Ovary (tissue), 9 donors: Measurements from ENCODE around the gene GPC4. TPM values are rescaled to one million over a fixed set of nuclear protein-coding genes. Genes with fewer than 3 reads are reported as not detected.

ENCODE experiments used
- DNase-seq, 5 donors: peaks; one replicate each; pipeline ENCODE4 v3.0.0-alpha.2; 2019 to 2020
- H3K27ac ChIP-seq, 2 donors: fragments of 200-600 bp; one replicate each; pipeline versions ENCODE4 v1.5.1 to v1.8.0; 2019 to 2022
- H3K27me3 ChIP-seq: fragments of 200-600 bp; one replicate; pipeline ENCODE4 v1.8.0; 2022
- H3K36me3 ChIP-seq: fragments of 200-600 bp; sonication (generic); one replicate; pipeline ENCODE4 v1.5.1; 2019
- H3K4me1 ChIP-seq: one replicate; pipeline ENCODE4 v1.8.1; 2013; ENCODE audit warnings: mild to moderate bottlenecking, moderate library complexity; ENCODE audit not compliant: insufficient read depth
- H3K4me3 ChIP-seq: fragments of 200-600 bp; sonication (generic); one replicate; pipeline ENCODE4 v1.5.1; 2017
- H3K9me3 ChIP-seq, 2 donors: fragments of 200-600 bp in 1 of 2; sonication (generic) in 1 of 2; one replicate each; pipeline versions ENCODE4 v1.5.1 to v1.8.1; 2013 to 2019; ENCODE audit warnings: mild to moderate bottlenecking in 1 of 2, moderate library complexity in 1 of 2
- CTCF ChIP-seq, 3 donors: fragments of 450-650 bp in 2 of 3; fragments of 200-600 bp in 1 of 3; IDR thresholded peaks; one replicate each; pipeline versions ENCODE4 v1.5.1 to v1.8.0; 2016 to 2022; ENCODE audit warnings: antibody characterized with exemption in 3 of 3, mild to moderate bottlenecking in 1 of 3
- EP300 ChIP-seq: sonication (generic); formaldehyde crosslinking; IDR thresholded peaks from one replicate; pipeline ENCODE4 v1.6.1; 2017; ENCODE audit warnings: antibody characterized with exemption
- POLR2A ChIP-seq: fragments of 450-650 bp; IDR thresholded peaks from one replicate; pipeline ENCODE4 v1.6.1; 2017; ENCODE audit warnings: antibody characterized with exemption, mild to moderate bottlenecking, moderate library complexity
- WGBS, 3 donors: extraction: QIAGEN DNeasy Blood & Tissue Kit in 1 of 3; methylation state at CpG; one replicate each; pipeline versions ENCODE4 v1.1.5 to v1.1.7; 2013 to 2017; 5-methylcytosine and 5-hydroxymethylcytosine counted together
- intact Hi-C, 4 donors: fragments of 100-400 bp; cut with DNase I; formaldehyde crosslinking; loops; one replicate each; pipeline versions ENCODE4 v1.11.0 to v1.15.1; 2022 to 2023
- polyA plus RNA-seq, 2 donors: library from polyadenylated mRNA; stranded (reverse); fragments of 200-250 nt in 1 of 2; fragments of 350-450 nt in 1 of 2; fragmentation: Illumina TruSeq in 1 of 2; extraction: RNeasy Lipid Tissue Mini Kit (QIAGEN cat#74804) in 1 of 2; gene quantifications; one replicate each; pipeline ENCODE4 v1.2.3, GENCODE V29; 2013 to 2014
- total RNA-seq, 7 donors: library from RNA; depleted of rRNA in 2 of 7; stranded (reverse); fragments of >200 nt in 2 of 7; fragmentation: NEBNext Ultra II Directional in 3 of 7; extraction: Animal tissue kit (Norgen Biotek cat#: 25700) in 3 of 7; gene quantifications; one replicate each; pipeline versions ENCODE4 v1.1.0 to v1.2.4, GENCODE V29; 2016 to 2023
- donor health status: DM: no; HTN: no; CAD: no; lungs with moderate emphysema.
- donor health status: DM: no; HTN: no; CAD: no.
- donor health status: Bipolar disorder and iron deficiency.
- donor health status: DM: yes; HTN: yes; CAD: no.
- donor health status: DM: no; HTN: no; CAD: no.
- donor health status: DM: yes; HTN: yes; CAD: no.

The GPC4 gene
- total and polyA plus RNA-seq, 9 donors = 9.0 to 21.7 (median 12.3) TPM

- intact Hi-C loops = no loop called here
- H3K9me3 ChIP-seq = no peaks in the 10 kb centered on the region
- no peaks in the 10 kb centered on the region for H3K36me3 ChIP-seq
- no peaks in the 10 kb centered on the region for H3K27me3 ChIP-seq
- no peak for TF ChIP-seq EP300
- 56 to 66% (median 62%) methylated on average over 4 of the region's 4 CpGs for WGBS, 3 donors
- DNase-seq = no peak
- H3K27ac ChIP-seq = no peak overlapping the region
- no peaks in the 10 kb centered on the region for H3K4me1 ChIP-seq
- H3K4me3 ChIP-seq = no peak overlapping the region
These were observed 33.3 kb upstream of the GPC4 start for GRCh38 chrX:133448512-133449076.

DNA sequence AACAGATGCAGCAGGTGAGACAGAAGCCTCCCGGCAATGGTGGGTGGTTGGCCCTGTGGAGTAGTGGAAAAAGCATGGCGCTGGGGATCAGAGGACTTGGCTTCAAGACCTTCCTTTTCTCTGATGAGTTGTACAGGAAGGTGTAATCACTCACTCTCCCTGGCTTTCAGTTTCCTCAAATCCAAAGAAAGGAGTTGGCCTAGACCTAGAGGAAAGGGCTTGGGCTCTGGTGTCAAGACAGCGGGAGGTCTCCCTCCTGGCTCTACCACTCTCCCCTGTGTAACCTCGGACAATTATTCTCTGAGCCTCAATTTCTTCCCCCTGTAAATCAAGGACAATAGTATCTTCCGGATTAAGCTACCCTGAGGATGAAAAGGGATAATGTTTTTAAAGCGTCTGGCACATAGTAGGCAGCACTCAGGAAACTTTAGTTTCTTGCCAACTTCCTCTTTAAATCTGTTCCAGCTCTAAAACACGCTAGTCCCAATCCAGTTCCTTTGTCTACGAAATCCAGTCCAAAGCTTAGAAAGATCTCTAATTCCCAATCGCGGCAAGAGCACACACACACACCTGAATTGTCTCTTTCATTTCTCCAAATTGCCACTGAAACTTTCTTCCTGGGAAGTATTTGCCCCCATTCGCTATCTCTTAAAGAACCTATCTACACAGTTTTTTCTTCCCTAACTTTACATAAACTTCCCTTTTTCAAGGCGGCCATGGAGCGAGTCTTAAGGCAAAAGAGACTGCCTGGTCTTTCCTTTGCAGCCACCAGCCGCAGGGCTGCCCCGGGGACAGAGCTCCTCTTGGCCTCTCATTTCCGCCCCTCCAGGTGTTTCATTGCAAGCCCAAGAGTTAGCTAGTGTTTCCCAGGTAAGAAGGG lies 29.9 kb upstream of the GPC4 start:
- Histone ChIP-seq H3K4me1 (no peaks in the 10 kb centered on the region), H3K36me3 (no peaks in the 10 kb centered on the region), H3K27ac (no peak overlapping the region), H3K9me3 (no peaks in the 10 kb centered on the region), H3K27me3 (no peaks in the 10 kb centered on the region), H3K4me3 (peak overlapping the region; percentile 30)
- DNase-seq = no peak
- intact Hi-C loops = no loop called here
- TF ChIP-seq CTCF (IDR thresholded peaks at IDR 0.05) = no peak
- no peak for TF ChIP-seq EP300
- no peak for TF ChIP-seq POLR2A
- 24 to 30% (median 30%) methylated on average over 16 of the region's 16 CpGs for WGBS, 3 donors

DNA sequence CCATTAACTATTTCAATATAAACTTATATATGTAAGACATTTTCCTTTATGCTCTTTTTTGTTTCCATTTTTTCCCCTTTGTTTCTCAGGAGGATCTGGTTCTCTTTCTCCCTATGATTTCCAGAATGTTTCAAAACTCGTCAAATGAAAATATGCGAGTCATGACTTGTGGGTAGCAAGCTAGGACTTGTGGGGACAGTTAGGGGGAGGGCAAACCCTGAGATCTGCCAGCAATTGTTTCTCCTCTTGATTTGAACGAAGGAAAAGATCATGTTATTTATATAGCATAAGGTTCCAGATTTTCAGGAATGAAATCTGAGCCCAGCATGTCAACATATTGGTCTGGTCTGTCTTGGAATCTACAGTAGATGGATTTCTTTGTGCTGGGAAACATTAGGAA lies 28.9 kb upstream of the GPC4 start:
- Histone ChIP-seq H3K4me3 (no peak overlapping the region), H3K9me3 (no peaks in the 10 kb centered on the region), H3K27me3 (no peaks in the 10 kb centered on the region), H3K27ac (no peak overlapping the region), H3K4me1 (no peaks in the 10 kb centered on the region), H3K36me3 (no peaks in the 10 kb centered on the region)
- 59 to 67% (median 65%) methylated on average over 3 of the region's 3 CpGs for WGBS, 3 donors
- TF ChIP-seq EP300 (no peak), CTCF (IDR thresholded peaks at IDR 0.05) (no peak), POLR2A (no peak)
- no peak for DNase-seq
- intact Hi-C loops = no loop called here

- WGBS, 3 donors = 56 to 63% (median 60%) methylated on average over 7 of the region's 7 CpGs
- no peak for TF ChIP-seq CTCF (IDR thresholded peaks at IDR 0.05)
- Histone ChIP-seq H3K27ac (no peak overlapping the region), H3K36me3 (no peaks in the 10 kb centered on the region), H3K4me1 (no peaks in the 10 kb centered on the region), H3K27me3 (no peaks in the 10 kb centered on the region), H3K9me3 (no peaks in the 10 kb centered on the region), H3K4me3 (no peak overlapping the region)
- intact Hi-C loops = no loop called here
- no peak for DNase-seq
These were observed 25.5 kb upstream of the GPC4 start for GRCh38 chrX:133440797-133441163.

- no peaks in the 10 kb centered on the region for H3K36me3 ChIP-seq
- TF ChIP-seq CTCF (IDR thresholded peaks at IDR 0.05) (no peak), POLR2A (no peak), EP300 (no peak)
- no peak overlapping the region for H3K27ac ChIP-seq
- no peak for DNase-seq
- no peaks in the 10 kb centered on the region for H3K4me1 ChIP-seq
- H3K9me3 ChIP-seq = no peaks in the 10 kb centered on the region
- no peaks in the 10 kb centered on the region for H3K27me3 ChIP-seq
- 54 to 70% (median 59%) methylated on average over 11 of the region's 11 CpGs for WGBS, 3 donors
- intact Hi-C loops = no loop called here
- no peak overlapping the region for H3K4me3 ChIP-seq
These were observed 24.9 kb upstream of the GPC4 start for GRCh38 chrX:133440081-133440796.
